Fibroblast of pulmonary artery (primary cell): Measurements from ENCODE around the gene ARL13A.
A peak's percentile ranks its signal among the peaks of the same experiment; 100 is the strongest.
"Not testable (repeated sequence)": the region's sequence is repeated elsewhere in the genome, so short reads cannot be mapped to it uniquely, and the experiment has no call there.

Source experiments
- DNase-seq: peaks from one replicate; pipeline ENCODE4 v3.0.0-alpha.2; 2010; ENCODE audit warnings: low read depth
- H3K4me3 ChIP-seq: replicated peaks from 2 replicates; pipeline ENCODE4 v1.5.1; 2011; ENCODE audit warnings: low read depth, mild to moderate bottlenecking, control low read depth, low read length, moderate library complexity
- CTCF ChIP-seq: IDR thresholded peaks from 2 replicates; pipeline ENCODE4 v1.5.1; 2011; ENCODE audit warnings: mild to moderate bottlenecking, control low read depth, low read length, inconsistent platforms; ENCODE audit errors: missing control alignments

Gene ARL13A

GRCh38 chrX:100984818-100985217 lies 15.3 kb downstream of the ARL13A start:
- DNase-seq: no peak
- no peak for TF ChIP-seq CTCF
- H3K4me3 ChIP-seq: no peak overlapping the region

- TF ChIP-seq CTCF: no peak
- no peak overlapping the region for H3K4me3 ChIP-seq
- no peak for DNase-seq
Measured at GRCh38 chrX:100990139-100990538, 20.6 kb downstream of the ARL13A start.

DNA sequence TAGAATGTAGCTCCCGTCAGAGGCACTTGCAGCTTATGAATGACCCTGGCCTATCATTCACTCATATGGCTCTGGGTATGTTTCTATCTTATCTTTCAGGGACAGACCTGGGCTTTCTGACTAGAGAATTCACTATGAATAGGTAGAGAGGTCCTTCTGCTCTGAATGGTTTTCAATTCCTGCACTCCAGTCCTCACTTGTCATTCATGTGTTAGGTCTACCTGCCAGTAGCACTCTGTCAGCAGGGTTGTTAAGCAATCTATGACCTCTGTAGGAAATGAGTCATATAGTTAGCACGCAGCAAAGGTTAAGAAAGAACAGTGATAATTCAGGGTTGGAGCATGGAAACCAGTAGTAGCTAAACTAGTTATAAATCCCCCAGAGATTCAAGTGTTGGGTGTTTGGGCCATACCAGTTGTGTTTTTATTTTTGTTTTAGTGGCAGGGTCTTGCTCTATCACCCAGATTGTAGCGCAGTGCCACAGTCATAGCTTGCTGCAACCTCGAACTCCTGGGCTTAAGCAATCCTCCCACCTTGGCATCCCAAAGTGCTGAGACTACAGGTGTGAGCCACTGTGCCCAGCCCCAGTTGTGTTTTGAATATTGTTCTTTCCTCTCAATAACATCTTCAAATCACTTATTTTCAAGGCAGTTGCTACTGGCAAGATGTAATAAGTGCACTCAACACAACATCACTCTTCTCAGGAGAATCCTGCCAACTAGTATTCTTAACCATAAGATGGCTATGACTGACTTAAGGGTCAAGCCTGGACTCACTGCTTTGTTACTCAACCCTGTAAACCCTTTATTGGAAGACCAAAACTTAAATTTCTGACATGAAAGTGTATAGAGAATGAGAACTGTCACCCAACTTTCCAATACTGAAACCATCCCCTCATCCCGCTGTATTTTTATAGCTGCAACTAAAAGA lies 25.1 kb downstream of the ARL13A start:
- no peak overlapping the region for H3K4me3 ChIP-seq
- DNase-seq: peak; percentile 45
- TF ChIP-seq CTCF: no peak

GRCh38 chrX:100995469-100995868 lies 26.0 kb downstream of the ARL13A start:
- peak; percentile 74 for DNase-seq
- H3K4me3 ChIP-seq: no peak overlapping the region
- TF ChIP-seq CTCF: no peak

DNA sequence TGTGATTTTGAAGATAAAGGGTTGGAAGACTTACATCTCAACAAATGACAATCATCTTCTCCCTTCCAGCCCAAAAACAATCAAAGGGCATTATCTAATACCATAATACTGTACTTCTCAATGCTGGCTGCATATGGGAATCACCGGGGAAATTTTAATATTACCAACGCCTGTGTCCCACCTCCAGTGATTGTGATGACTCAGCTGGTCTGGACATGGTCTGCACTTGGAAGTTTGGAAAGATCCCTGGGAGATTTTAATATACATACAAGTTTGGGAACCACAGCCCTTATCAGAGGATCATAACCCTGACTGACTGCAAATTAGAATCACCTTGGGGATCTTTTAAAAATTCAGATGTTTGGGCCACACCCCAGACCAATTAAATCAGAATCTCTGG lies 29.9 kb downstream of the ARL13A start:
- no peak for DNase-seq
- TF ChIP-seq CTCF: no peak
- no peak overlapping the region for H3K4me3 ChIP-seq

DNA sequence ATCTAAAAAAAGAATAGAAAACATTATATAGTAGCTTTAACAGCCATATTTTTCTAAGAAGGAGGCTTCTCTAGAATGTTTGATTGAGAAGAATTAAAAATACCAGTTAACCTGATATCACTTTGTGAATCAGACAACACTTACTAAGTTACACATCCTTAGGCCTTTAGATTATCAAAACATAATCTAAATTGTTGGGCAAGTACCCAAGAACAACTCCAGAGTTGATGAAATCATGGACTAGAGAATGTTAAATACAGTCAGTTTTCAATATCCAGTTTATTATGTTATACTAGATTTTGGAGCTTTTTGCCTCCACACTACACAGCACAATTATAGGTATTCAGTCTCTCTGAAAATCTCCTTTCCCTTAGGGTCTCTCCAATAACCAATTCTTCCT lies 39.6 kb downstream of the ARL13A start:
- TF ChIP-seq CTCF: no peak
- no peak overlapping the region for H3K4me3 ChIP-seq
- DNase-seq: no peak

- H3K4me3 ChIP-seq: not testable (repeated sequence)
Measured at GRCh38 chrX:101012031-101012430, 42.5 kb downstream of the ARL13A start.

More at GRCh38 chrX:101012031-101012430, 42.5 kb downstream of the ARL13A start:
- DNase-seq: not testable (repeated sequence)
